A549 (cell line): Measurements from ENCODE around the gene PDP2.

Experiments
- CBX2 ChIP-seq: fragments of 200-600 bp; sonication (generic); IDR thresholded peaks from 2 replicates; pipeline ENCODE4 v1.6.1; 2016; ENCODE audit warnings: low read depth, mild to moderate bottlenecking, borderline replicate concordance
- EP300 ChIP-seq, 2 experiments: fragments of >200 bp; sonication (Bioruptor Twin); formaldehyde crosslinking; IDR thresholded peaks; 2 replicates in 1 of 2; 3 replicates in 1 of 2; pipeline ENCODE4 v1.6.1; 2016 to 2017
- HES2 ChIP-seq: fragments of >200 bp; sonication (Bioruptor Twin); formaldehyde crosslinking; IDR thresholded peaks from 2 replicates; pipeline ENCODE4 v1.6.1; 2016
- MYC ChIP-seq: IDR thresholded peaks from 2 replicates; pipeline ENCODE4 v1.6.1; 2012; ENCODE audit warnings: mild to moderate bottlenecking, inconsistent platforms, low read length, improper control_type of control experiment, borderline replicate concordance
- NR3C1 ChIP-seq: fragments of >200 bp; sonication (Bioruptor Twin); formaldehyde crosslinking; IDR thresholded peaks from 3 replicates; pipeline ENCODE4 v1.6.1; 2017
- POLR2A ChIP-seq: IDR thresholded peaks from 2 replicates; pipeline ENCODE4 v1.6.1; 2012; ENCODE audit warnings: mild to moderate bottlenecking, low read length
- POLR2AphosphoS2 ChIP-seq: conservative IDR thresholded peaks from 2 replicates; pipeline ENCODE4 v1.6.1; 2012; ENCODE audit warnings: low read length, improper control_type of control experiment, inconsistent platforms
- TF ChIP-seq, protein P1 (sequence below): fragments of >200 bp; sonication (Bioruptor Twin); formaldehyde crosslinking; IDR thresholded peaks from 3 replicates; pipeline ENCODE4 v1.5.1; 2016

DNA sequence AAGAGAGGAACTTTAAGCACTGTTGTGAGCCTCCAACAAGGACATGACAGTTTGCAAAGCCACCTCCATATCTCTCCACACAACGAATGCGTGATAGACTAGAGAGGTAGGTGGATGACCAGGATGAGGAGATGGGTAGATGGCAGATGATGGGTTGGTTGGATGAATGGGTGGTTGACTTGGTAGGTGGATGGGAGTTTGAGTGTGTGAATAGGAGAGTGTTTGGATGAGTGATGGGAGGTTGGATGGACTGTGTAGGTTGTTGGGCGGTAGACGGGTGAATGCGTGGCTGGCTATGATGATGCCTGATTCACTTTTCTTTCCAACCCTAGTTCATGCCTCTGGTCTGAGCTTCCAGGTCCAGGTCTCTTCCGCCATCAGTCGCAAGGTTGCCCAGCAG, 34.2 kb downstream of the PDP2 start:
- TF ChIP-seq EP300 (IDR thresholded peaks at IDR 0.05) (no peak), NR3C1 (no peak), POLR2A (no peak), MYC (no peak), POLR2AphosphoS2 (no peak), CBX2 (no peak), HES2 (no peak)
- TF ChIP-seq, protein P1, sequence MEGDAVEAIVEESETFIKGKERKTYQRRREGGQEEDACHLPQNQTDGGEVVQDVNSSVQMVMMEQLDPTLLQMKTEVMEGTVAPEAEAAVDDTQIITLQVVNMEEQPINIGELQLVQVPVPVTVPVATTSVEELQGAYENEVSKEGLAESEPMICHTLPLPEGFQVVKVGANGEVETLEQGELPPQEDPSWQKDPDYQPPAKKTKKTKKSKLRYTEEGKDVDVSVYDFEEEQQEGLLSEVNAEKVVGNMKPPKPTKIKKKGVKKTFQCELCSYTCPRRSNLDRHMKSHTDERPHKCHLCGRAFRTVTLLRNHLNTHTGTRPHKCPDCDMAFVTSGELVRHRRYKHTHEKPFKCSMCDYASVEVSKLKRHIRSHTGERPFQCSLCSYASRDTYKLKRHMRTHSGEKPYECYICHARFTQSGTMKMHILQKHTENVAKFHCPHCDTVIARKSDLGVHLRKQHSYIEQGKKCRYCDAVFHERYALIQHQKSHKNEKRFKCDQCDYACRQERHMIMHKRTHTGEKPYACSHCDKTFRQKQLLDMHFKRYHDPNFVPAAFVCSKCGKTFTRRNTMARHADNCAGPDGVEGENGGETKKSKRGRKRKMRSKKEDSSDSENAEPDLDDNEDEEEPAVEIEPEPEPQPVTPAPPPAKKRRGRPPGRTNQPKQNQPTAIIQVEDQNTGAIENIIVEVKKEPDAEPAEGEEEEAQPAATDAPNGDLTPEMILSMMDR: no peak
